ENCODE data around the gene OBSL1. TPM values are rescaled to one million over a fixed set of nuclear protein-coding genes. Genes with fewer than 3 reads are reported as not detected.

The OBSL1 gene
- total RNA-seq, 4 donors from 2014 or later, result 37.5 to 118 (median 51.6) TPM

- TF ChIP-seq, protein P1, sequence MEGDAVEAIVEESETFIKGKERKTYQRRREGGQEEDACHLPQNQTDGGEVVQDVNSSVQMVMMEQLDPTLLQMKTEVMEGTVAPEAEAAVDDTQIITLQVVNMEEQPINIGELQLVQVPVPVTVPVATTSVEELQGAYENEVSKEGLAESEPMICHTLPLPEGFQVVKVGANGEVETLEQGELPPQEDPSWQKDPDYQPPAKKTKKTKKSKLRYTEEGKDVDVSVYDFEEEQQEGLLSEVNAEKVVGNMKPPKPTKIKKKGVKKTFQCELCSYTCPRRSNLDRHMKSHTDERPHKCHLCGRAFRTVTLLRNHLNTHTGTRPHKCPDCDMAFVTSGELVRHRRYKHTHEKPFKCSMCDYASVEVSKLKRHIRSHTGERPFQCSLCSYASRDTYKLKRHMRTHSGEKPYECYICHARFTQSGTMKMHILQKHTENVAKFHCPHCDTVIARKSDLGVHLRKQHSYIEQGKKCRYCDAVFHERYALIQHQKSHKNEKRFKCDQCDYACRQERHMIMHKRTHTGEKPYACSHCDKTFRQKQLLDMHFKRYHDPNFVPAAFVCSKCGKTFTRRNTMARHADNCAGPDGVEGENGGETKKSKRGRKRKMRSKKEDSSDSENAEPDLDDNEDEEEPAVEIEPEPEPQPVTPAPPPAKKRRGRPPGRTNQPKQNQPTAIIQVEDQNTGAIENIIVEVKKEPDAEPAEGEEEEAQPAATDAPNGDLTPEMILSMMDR (IDR thresholded peaks at IDR 0.05; ENCODE audit: low read depth), result no peak
Measured at GRCh38 chr2:219562049-219563020, 9.0 kb downstream of the OBSL1 start.

DNA sequence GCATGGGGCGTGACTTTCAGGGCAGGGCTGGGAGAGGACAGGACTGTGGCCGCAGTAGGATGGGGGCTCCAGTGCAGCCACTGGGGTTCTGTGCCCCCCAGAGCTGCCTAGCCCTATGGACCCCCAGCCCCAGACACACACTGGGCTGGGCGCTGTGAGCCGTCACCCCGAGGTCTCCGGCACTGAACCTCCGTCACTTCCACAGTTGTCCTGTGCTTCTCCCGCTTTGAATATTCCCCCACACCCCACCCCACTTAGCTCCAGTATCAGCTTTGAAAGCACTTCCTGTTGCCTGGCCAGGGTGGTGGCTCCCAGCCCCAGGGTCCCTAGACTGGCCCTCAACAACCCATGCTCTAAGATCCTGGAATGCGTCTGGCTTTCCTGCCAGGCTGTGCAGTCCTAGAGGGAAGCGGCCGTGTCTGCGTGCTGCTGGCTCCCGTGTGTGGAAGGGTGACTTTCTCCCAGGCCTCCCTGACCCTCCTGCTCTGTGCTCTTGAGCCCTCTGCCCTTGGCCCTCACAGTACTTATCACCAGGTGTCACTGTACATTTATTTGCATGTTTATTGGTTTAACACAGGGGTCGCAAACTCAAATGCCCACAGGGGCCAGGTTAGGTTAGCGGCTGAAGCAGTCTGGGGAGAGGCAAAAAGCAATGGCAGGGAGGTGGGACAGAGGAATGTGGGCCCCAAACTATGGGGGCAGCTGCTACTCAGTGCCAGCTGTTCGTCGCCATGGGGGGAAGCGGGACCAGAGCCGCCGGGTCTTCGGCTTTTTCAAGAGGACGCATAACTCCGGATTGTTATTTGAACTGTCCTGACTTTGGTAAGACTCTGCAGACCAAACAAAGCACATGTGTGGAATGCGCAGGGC lies 9.9 kb downstream of the OBSL1 start:
- TF ChIP-seq, protein P1 (IDR thresholded peaks at IDR 0.05; ENCODE audit: low read depth), result no peak

- TF ChIP-seq, protein P1 (IDR thresholded peaks at IDR 0.05; ENCODE audit: low read depth), result no peak
Measured at GRCh38 chr2:219560893-219561178, 10.5 kb downstream of the OBSL1 start.

DNA sequence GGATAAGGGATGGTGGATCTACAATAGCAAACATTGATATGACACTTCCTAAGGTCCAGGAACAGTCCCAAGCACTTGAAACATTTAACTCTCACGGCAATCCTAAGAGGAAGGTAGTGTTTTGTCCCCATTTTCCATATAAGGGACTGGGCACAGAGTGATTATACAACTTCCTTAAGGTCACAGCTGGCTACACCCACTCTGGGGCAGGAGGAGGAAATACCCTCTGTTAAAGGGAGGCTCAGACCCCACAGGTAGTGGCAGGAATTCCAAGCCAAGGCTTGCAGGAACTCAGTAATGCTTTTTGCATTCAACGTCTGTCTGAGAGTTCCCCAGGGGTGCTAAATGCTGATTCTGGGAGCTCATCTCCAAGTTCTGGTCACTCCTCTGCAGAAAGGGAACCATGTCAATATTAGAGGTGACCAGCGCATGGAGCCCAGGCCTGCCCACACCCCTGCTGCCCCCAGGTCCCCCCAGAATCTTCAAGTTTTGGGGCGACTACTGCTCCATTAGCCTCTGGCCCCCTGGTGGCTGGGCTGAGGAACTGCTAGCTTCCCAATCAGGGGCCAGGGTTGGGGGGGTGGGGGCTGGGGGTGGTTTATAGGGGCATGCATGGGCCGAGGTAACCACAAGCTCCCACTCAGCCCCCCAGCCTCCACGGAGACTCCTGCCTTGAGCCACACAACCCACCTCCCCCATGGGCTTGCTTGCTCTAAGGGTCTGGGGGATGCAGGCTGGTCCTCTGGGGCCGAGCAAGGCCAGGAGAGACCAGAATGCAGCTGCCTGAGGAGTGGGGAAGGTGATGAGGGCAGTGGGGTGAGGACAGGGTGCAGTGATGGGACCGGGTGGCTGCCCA lies 11.1 kb downstream of the OBSL1 start:
- TF ChIP-seq, protein P1 (IDR thresholded peaks at IDR 0.05; ENCODE audit: low read depth), result no peak

DNA sequence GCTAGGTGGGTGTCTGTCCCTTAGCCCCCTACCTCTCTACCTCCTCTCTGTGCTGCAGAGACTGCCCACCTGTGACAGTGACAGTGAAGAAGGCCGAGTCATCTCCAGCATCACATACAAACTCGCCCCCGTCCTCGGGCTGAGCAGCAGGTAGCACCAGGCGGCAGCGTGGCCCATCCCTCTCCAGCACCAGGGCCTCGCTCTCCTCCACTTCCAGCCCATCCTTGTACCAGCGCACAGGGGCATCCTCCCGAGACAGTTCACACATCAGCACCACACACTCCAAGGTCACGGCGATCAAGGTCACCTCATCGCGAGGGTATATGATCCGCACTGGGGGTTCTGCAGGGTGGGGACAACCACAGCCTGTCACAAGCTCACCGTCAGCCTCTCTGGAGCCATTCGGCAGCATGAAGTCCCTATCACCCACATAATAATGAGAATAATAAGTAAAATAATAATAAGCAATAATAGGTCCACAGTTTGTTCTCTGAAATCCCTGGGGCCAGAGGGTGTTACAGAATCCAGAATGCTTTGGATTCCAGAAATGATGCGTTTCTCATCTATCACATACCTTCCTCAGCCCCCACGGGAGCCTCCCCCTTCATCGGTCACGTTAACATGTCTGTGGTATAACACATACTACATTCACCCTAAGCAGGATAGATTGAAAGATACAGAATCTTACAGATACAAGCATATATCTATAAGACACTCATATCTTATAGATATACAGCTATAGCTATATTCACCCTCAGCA lies 12.0 kb downstream of the OBSL1 start:
- TF ChIP-seq, protein P1 (IDR thresholded peaks at IDR 0.05; ENCODE audit: low read depth), result no peak
